ENCODE data around the gene ITPRIPL1. TPM values are rescaled to one million over a fixed set of nuclear protein-coding genes. Genes with fewer than 3 reads are reported as not detected.

ITPRIPL1 gene
- polyA plus RNA-seq, 1 donor from 2014 or later: not detected

DNA sequence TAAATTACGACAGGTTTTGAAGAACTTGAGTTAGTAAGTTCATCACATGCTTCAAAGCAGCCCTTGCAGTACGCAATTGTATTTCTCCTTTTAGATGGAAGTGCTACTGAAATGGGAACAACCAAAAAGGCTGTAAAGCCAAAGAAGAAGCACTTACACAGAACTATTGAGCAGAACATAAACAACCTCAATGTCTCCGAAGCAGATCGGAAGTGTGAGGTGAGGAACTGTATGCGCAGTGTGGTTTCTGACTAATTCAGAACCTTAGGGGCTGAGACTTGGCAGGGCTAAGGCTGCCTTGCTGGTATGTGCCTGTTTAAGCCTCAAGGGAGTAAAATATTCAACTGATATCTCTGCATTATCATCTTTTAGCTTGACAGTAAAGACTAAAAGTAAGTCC, 18.9 kb downstream of the ITPRIPL1 start:
- TF ChIP-seq MXI1 (conservative IDR thresholded peaks at IDR 0.05; ENCODE audit: poor library complexity, severe bottlenecking) (no peak), RAD21 (conservative IDR thresholded peaks at IDR 0.05) (no peak), TAF1 (IDR thresholded peaks at IDR 0.05; ENCODE audit: low read depth) (no peak), POLR2AphosphoS5 (IDR thresholded peaks at IDR 0.05) (no peak), SMC3 (conservative IDR thresholded peaks at IDR 0.05; ENCODE audit: poor library complexity) (no peak), EZH2 (IDR thresholded peaks at IDR 0.05; ENCODE audit: borderline replicate concordance, insufficient read depth, low read length, poor library complexity, severe bottlenecking) (no peak)
- TF ChIP-seq, protein P1, sequence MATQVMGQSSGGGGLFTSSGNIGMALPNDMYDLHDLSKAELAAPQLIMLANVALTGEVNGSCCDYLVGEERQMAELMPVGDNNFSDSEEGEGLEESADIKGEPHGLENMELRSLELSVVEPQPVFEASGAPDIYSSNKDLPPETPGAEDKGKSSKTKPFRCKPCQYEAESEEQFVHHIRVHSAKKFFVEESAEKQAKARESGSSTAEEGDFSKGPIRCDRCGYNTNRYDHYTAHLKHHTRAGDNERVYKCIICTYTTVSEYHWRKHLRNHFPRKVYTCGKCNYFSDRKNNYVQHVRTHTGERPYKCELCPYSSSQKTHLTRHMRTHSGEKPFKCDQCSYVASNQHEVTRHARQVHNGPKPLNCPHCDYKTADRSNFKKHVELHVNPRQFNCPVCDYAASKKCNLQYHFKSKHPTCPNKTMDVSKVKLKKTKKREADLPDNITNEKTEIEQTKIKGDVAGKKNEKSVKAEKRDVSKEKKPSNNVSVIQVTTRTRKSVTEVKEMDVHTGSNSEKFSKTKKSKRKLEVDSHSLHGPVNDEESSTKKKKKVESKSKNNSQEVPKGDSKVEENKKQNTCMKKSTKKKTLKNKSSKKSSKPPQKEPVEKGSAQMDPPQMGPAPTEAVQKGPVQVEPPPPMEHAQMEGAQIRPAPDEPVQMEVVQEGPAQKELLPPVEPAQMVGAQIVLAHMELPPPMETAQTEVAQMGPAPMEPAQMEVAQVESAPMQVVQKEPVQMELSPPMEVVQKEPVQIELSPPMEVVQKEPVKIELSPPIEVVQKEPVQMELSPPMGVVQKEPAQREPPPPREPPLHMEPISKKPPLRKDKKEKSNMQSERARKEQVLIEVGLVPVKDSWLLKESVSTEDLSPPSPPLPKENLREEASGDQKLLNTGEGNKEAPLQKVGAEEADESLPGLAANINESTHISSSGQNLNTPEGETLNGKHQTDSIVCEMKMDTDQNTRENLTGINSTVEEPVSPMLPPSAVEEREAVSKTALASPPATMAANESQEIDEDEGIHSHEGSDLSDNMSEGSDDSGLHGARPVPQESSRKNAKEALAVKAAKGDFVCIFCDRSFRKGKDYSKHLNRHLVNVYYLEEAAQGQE (IDR thresholded peaks at IDR 0.05; ENCODE audit: borderline replicate concordance): no peak
- no peak overlapping the region for H3K27ac ChIP-seq (ENCODE audit: low read length)
- no peaks in the 10 kb centered on the region for H3K27me3 ChIP-seq (ENCODE audit: insufficient read depth, low read depth, low read length)
- no peaks in the 10 kb centered on the region for H3F3A ChIP-seq (ENCODE audit: insufficient read depth, low read length, poor library complexity, severe bottlenecking)
- no peak overlapping the region for H3K4me3 ChIP-seq (ENCODE audit: low read length)
- no peaks in the 10 kb centered on the region for H3K79me2 ChIP-seq (replicated peaks; ENCODE audit: insufficient read depth, low read length)
- no peak overlapping the region for H3K4me2 ChIP-seq (ENCODE audit: low read length)
- no peaks in the 10 kb centered on the region for H3K9me2 ChIP-seq (ENCODE audit: insufficient read depth, low read length)
- no peak overlapping the region for H2AFZ ChIP-seq (ENCODE audit: low read depth, low read length)
- H3K9ac ChIP-seq (ENCODE audit: low read length): no peak overlapping the region
- no peaks in the 10 kb centered on the region for H3K36me3 ChIP-seq (ENCODE audit: insufficient read depth, low read length)
- no peaks in the 10 kb centered on the region for H4K20me1 ChIP-seq (ENCODE audit: insufficient read depth)
- no peaks in the 10 kb centered on the region for H3K9me3 ChIP-seq (ENCODE audit: low read length)

DNA sequence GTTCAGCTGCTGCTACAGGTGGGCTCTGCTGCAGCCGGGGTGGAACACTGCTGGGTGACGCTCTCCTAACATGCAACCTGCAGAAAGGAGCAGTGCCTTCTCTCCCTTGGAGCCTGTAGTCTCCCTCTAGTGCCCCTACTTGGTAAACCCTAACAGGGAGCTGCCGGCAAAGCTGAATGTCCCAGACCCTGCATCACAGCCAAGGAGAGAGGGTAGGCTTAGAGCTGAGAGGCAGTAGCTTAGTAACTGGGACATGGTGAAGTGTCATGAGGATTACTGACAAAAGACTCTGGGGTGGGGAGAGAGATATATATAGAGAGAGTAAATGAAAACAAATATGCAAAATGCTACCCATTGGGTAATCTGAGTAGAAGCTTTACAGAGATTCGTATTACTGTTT, 20.3 kb downstream of the ITPRIPL1 start:
- Histone ChIP-seq H3K27me3 (ENCODE audit: insufficient read depth, low read depth, low read length) (no peaks in the 10 kb centered on the region), H2AFZ (ENCODE audit: low read depth, low read length) (no peak overlapping the region), H3K9ac (ENCODE audit: low read length) (no peak overlapping the region), H3K27ac (ENCODE audit: low read length) (no peak overlapping the region), H3K9me3 (ENCODE audit: low read length) (no peaks in the 10 kb centered on the region), H3K79me2 (replicated peaks; ENCODE audit: insufficient read depth, low read length) (no peaks in the 10 kb centered on the region), H3K4me3 (ENCODE audit: low read length) (no peak overlapping the region), H3K9me2 (ENCODE audit: insufficient read depth, low read length) (no peaks in the 10 kb centered on the region), H3K36me3 (ENCODE audit: insufficient read depth, low read length) (no peaks in the 10 kb centered on the region), H3K4me2 (ENCODE audit: low read length) (no peak overlapping the region), H3F3A (ENCODE audit: insufficient read depth, low read length, poor library complexity, severe bottlenecking) (no peaks in the 10 kb centered on the region), H4K20me1 (ENCODE audit: insufficient read depth) (no peaks in the 10 kb centered on the region)
- no peak for TF ChIP-seq EZH2 (IDR thresholded peaks at IDR 0.05; ENCODE audit: borderline replicate concordance, insufficient read depth, low read length, poor library complexity, severe bottlenecking)
- no peak for TF ChIP-seq RAD21 (conservative IDR thresholded peaks at IDR 0.05)
- TF ChIP-seq, protein P2, sequence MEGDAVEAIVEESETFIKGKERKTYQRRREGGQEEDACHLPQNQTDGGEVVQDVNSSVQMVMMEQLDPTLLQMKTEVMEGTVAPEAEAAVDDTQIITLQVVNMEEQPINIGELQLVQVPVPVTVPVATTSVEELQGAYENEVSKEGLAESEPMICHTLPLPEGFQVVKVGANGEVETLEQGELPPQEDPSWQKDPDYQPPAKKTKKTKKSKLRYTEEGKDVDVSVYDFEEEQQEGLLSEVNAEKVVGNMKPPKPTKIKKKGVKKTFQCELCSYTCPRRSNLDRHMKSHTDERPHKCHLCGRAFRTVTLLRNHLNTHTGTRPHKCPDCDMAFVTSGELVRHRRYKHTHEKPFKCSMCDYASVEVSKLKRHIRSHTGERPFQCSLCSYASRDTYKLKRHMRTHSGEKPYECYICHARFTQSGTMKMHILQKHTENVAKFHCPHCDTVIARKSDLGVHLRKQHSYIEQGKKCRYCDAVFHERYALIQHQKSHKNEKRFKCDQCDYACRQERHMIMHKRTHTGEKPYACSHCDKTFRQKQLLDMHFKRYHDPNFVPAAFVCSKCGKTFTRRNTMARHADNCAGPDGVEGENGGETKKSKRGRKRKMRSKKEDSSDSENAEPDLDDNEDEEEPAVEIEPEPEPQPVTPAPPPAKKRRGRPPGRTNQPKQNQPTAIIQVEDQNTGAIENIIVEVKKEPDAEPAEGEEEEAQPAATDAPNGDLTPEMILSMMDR (IDR thresholded peaks at IDR 0.05; ENCODE audit: poor library complexity, severe bottlenecking): no peak
- TF ChIP-seq POLR2AphosphoS5 (IDR thresholded peaks at IDR 0.05): no peak
- no peak for TF ChIP-seq SMC3 (conservative IDR thresholded peaks at IDR 0.05; ENCODE audit: poor library complexity)
- no peak for TF ChIP-seq TAF1 (IDR thresholded peaks at IDR 0.05; ENCODE audit: low read depth)
- TF ChIP-seq EP300 (conservative IDR thresholded peaks at IDR 0.05; ENCODE audit: poor library complexity, severe bottlenecking): no peak
- TF ChIP-seq, protein P1 (IDR thresholded peaks at IDR 0.05; ENCODE audit: borderline replicate concordance): no peak
- no peak for TF ChIP-seq MXI1 (conservative IDR thresholded peaks at IDR 0.05; ENCODE audit: poor library complexity, severe bottlenecking)

Data from neural cell (in vitro differentiated cells).